A673 (cell line): ENCODE data around the gene TOM1L2. TPM values are rescaled to one million over a fixed set of nuclear protein-coding genes. Genes with fewer than 3 reads are reported as not detected.

ENCODE experiments used
- BruUV-seq: library from RNA; stranded (reverse); fragments of 400-500 nt; replicated peaks from 2 replicates; lab custom pipeline; 2021; lab: Mats Ljungman, UMichigan
- CTCF ChIA-PET: fragments of 300-600 bp; sonication (Branson Sonifier 250); formaldehyde crosslinking; loops from one replicate; lab custom pipeline; 2022; ENCODE audit warnings: antibody characterized with exemption; lab: Charles Lee
- POLR2A ChIA-PET: fragments of 300-600 bp; sonication (Branson Sonifier 250); formaldehyde crosslinking; loops from one replicate; lab custom pipeline; 2022; ENCODE audit warnings: antibody characterized with exemption; ENCODE audit not compliant: low non-redundant PET; lab: Charles Lee
- DNase-seq: peaks from one replicate; pipeline ENCODE4 v3.0.0-alpha.2; 2015; ENCODE audit warnings: low spot score
- H3K27ac ChIP-seq: fragments of 200-600 bp; sonication (generic); 2 replicates; pipeline ENCODE4 v1.5.1; 2016; ENCODE audit warnings: mixed run types, low read depth, mild to moderate bottlenecking, mixed read lengths, antibody characterized with exemption, low read length; ENCODE audit not compliant: poor library complexity, severe bottlenecking
- H3K27me3 ChIP-seq: fragments of 200-600 bp; sonication (generic); replicated peaks from 2 replicates; pipeline ENCODE4 v1.6.1; 2017; ENCODE audit warnings: mixed run types, low read depth, mild to moderate bottlenecking, mixed read lengths, antibody characterized with exemption, low read length; ENCODE audit not compliant: insufficient read depth, poor library complexity
- H3K36me3 ChIP-seq: fragments of 200-600 bp; sonication (generic); 2 replicates; pipeline ENCODE4 v1.6.1; 2016; ENCODE audit warnings: mixed run types, mild to moderate bottlenecking, mixed read lengths, antibody characterized with exemption, low read length; ENCODE audit not compliant: insufficient read depth, poor library complexity, severe bottlenecking
- H3K4me1 ChIP-seq: fragments of 200-600 bp; sonication (generic); 2 replicates; pipeline ENCODE4 v1.6.1; 2017; ENCODE audit warnings: mixed run types, mild to moderate bottlenecking, mixed read lengths, antibody characterized with exemption, low read length; ENCODE audit not compliant: insufficient read depth, poor library complexity, severe bottlenecking
- H3K4me3 ChIP-seq: fragments of 200-600 bp; sonication (generic); 2 replicates; pipeline ENCODE4 v1.5.1; 2016; ENCODE audit warnings: low read depth, mixed run types, mild to moderate bottlenecking, mixed read lengths, low read length; ENCODE audit not compliant: poor library complexity, severe bottlenecking
- H3K9me3 ChIP-seq: fragments of 200-600 bp; sonication (generic); 2 replicates; pipeline ENCODE4 v1.6.1; 2016; ENCODE audit warnings: mixed run types, low read depth, mild to moderate bottlenecking, mixed read lengths, antibody characterized with exemption, low read length; ENCODE audit not compliant: poor library complexity, severe bottlenecking
- CTCF ChIP-seq: fragments of 300-800, 200-600 bp; sonication (generic); conservative IDR thresholded peaks from 2 replicates; pipeline ENCODE4 v1.5.1; 2017; ENCODE audit warnings: low read depth, mild to moderate bottlenecking, antibody characterized with exemption, low read length, moderate library complexity, mixed read lengths
- EZH2 ChIP-seq: fragments of 200-600 bp; sonication (generic); IDR thresholded peaks from 2 replicates; pipeline ENCODE4 v1.6.1; 2017; ENCODE audit warnings: borderline replicate concordance, low read depth, mild to moderate bottlenecking, mixed read lengths, antibody characterized with exemption, low read length; ENCODE audit not compliant: poor library complexity, severe bottlenecking
- intact Hi-C: fragments of 100-400 bp; cut with micrococcal nuclease; formaldehyde crosslinking; loops from one replicate; pipeline ENCODE4 v1.10.0; 2022; ENCODE audit not compliant: unreplicated experiment
- total RNA-seq: library from RNA; stranded (reverse); gene quantifications from 2 replicates; pipeline ENCODE4 v1.2.3, GENCODE V29; 2021

TOM1L2 gene
- total RNA-seq, 1 experiment from 2014 or later, result 10.0 TPM

GRCh38 chr17:17930674-17931073 lies 41.5 kb downstream of the TOM1L2 start:
- no TSS peak for BruUV-seq
- DNase-seq, result no peak
- Histone ChIP-seq H3K9me3 (no peaks in the 10 kb centered on the region), H3K36me3 (no peaks in the 10 kb centered on the region), H3K27ac (no peak overlapping the region), H3K4me3 (no peak overlapping the region), H3K27me3 (no peaks in the 10 kb centered on the region), H3K4me1 (peaks cover 17% of the 10 kb centered on the region)
- intact Hi-C loops, result no loop called here
- POLR2A ChIA-PET, result no interaction called here
- CTCF ChIA-PET, result no interaction called here
- TF ChIP-seq CTCF (no peak), EZH2 (no peak)

DNA sequence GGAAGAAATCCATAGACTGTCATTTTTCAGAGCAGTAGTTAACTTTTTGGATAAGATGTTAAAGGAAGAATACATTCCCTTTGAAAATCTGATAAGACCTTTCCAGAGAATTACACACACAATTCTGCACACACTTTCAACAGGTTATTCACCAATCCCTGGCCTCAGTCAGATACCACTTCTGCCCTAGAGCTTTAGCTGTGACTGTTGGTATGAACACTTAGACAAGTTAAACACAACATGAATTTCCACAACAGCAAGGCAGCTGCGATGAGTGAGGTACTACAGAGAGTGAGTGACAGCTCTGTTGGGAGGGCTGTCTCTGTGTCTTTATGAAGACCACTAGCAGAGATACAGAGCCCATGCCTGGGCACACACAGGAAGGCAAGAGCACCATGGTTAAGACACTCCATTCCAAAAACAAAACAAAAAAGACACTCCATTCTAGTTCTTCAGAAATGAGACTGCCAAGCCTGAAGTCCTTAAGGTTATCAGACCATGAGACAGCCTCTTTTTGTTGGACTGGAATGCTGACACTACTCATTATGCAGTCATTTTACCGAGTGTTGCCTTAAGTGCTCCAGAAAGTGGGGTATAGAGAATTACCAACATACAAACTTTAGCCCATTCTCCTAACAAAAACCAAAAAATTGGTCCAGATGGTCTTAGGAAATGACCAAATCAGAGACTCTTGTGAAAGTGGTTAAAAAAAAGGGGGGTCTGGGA lies 42.4 kb downstream of the TOM1L2 start:
- Histone ChIP-seq H3K4me3 (no peak overlapping the region), H3K27me3 (no peaks in the 10 kb centered on the region), H3K36me3 (no peaks in the 10 kb centered on the region), H3K4me1 (peaks cover 13% of the 10 kb centered on the region), H3K27ac (no peak overlapping the region), H3K9me3 (no peaks in the 10 kb centered on the region)
- intact Hi-C loops, result no loop called here
- no peak for TF ChIP-seq EZH2
- no peak for TF ChIP-seq CTCF
- CTCF ChIA-PET, result no interaction called here
- DNase-seq, result no peak
- POLR2A ChIA-PET, result no interaction called here
- no TSS peak for BruUV-seq

GRCh38 chr17:17928398-17929287 lies 43.6 kb downstream of the TOM1L2 start:
- Histone ChIP-seq H3K27me3 (no peaks in the 10 kb centered on the region), H3K4me3 (no peak overlapping the region), H3K4me1 (peaks cover 12% of the 10 kb centered on the region), H3K9me3 (no peaks in the 10 kb centered on the region), H3K27ac (no peak overlapping the region), H3K36me3 (no peaks in the 10 kb centered on the region)
- POLR2A ChIA-PET, result no interaction called here
- no TSS peak for BruUV-seq
- intact Hi-C loops, result no loop called here
- TF ChIP-seq EZH2 (no peak), CTCF (no peak)
- CTCF ChIA-PET, result interaction anchor here (0.5 kb wide), 1 partner anchor 9 kb away, joined by 3 read pairs; no protein-coding TSS in a partner anchor
- DNase-seq, result no peak
